ENCODE results near the gene ACBD4. TPM values are rescaled to one million over a fixed set of nuclear protein-coding genes. Genes with fewer than 3 reads are reported as not detected.

The ACBD4 gene
- polyA plus RNA-seq, 6 donors from 2014 or later, result 15.4 to 27.1 (median 20.4) TPM

- Mint-ChIP-seq H3K4me3 (peak overlapping the region in 5 of 8 donors; percentile 4 to 54 (median 30)), H3K27ac (no peak overlapping the region), H3K36me3 (peaks cover 0 to 5% of the 10 kb centered on the region in 2 donors), H3K27me3 (no peaks in the 10 kb centered on the region), H3K4me1 (peaks cover 15 to 39% (median 19%) of the 10 kb centered on the region in 3 donors), H3K9me3 (no peaks in the 10 kb centered on the region)
- DNase-seq (no peak), ATAC-seq (ENCODE audit: low read depth in 2 of 2) (no peak)
These were observed 4.0 kb downstream of the ACBD4 start for GRCh38 chr17:45139533-45139920.

- DNase-seq (no peak), ATAC-seq (ENCODE audit: low read depth in 2 of 2) (no peak)
- Mint-ChIP-seq H3K36me3 (peaks cover 0 to 11% of the 10 kb centered on the region in 2 donors), H3K4me1 (peaks cover 28 to 46% (median 46%) of the 10 kb centered on the region in 3 donors), H3K27ac (peak overlapping the region in 5 of 6 donors; percentile 44 to 93 (median 89)), H3K9me3 (peaks cover 0 to 7% (median 0%) of the 10 kb centered on the region in 7 donors), H3K27me3 (no peaks in the 10 kb centered on the region), H3K4me3 (peak overlapping the region; percentile 82 to 99 (median 90))
These were observed 7.7 kb downstream of the ACBD4 start for GRCh38 chr17:45143094-45143670.

- peak; percentile 14 to 16 for ATAC-seq (ENCODE audit: low read depth in 2 of 2)
These were observed 8.3 kb downstream of the ACBD4 start for GRCh38 chr17:45143767-45144198.

GRCh38 chr17:45144199-45145034 lies 8.9 kb downstream of the ACBD4 start:
- peaks cover 0 to 11% of the 10 kb centered on the region in 2 donors for H3K36me3 Mint-ChIP-seq
- peaks cover 0 to 9% (median 0%) of the 10 kb centered on the region in 7 donors for H3K9me3 Mint-ChIP-seq
- H3K4me1 Mint-ChIP-seq, result peaks cover 38 to 58% (median 54%) of the 10 kb centered on the region in 3 donors
- H3K27me3 Mint-ChIP-seq, result no peaks in the 10 kb centered on the region
- no peak for ATAC-seq (ENCODE audit: low read depth in 2 of 2)
- peak overlapping the region in 5 of 6 donors; percentile 69 to 91 (median 89) for H3K27ac Mint-ChIP-seq
- DNase-seq, result no peak
- H3K4me3 Mint-ChIP-seq, result peak overlapping the region; percentile 82 to 100 (median 96)

More at GRCh38 chr17:45143767-45144198, 8.3 kb downstream of the ACBD4 start:
- Mint-ChIP-seq H3K36me3 (peaks cover 0 to 11% of the 10 kb centered on the region in 2 donors), H3K9me3 (peaks cover 0 to 9% (median 0%) of the 10 kb centered on the region in 7 donors), H3K27me3 (no peaks in the 10 kb centered on the region), H3K4me3 (peak overlapping the region; percentile 82 to 99 (median 90)), H3K27ac (peak overlapping the region; percentile 44 to 93 (median 89)), H3K4me1 (peaks cover 33 to 52% (median 49%) of the 10 kb centered on the region in 3 donors)
- DNase-seq, result peak; percentile 60

GRCh38 chr17:45145035-45145389 lies 9.5 kb downstream of the ACBD4 start:
- DNase-seq (no peak), ATAC-seq (ENCODE audit: low read depth in 2 of 2) (no peak)
- Mint-ChIP-seq H3K4me3 (peak overlapping the region; percentile 41 to 100 (median 92)), H3K9me3 (peaks cover 0 to 9% (median 0%) of the 10 kb centered on the region in 7 donors), H3K27me3 (no peaks in the 10 kb centered on the region), H3K4me1 (peaks cover 44 to 64% (median 59%) of the 10 kb centered on the region in 3 donors), H3K36me3 (peaks cover 0 to 11% of the 10 kb centered on the region in 2 donors), H3K27ac (peak overlapping the region in 3 of 6 donors; percentile 15 to 76 (median 69))

GRCh38 chr17:45146166-45146565 lies 10.7 kb downstream of the ACBD4 start:
- no peak for ATAC-seq (ENCODE audit: low read depth in 2 of 2)
- DNase-seq, result no peak
- Mint-ChIP-seq H3K27ac (peak overlapping the region in 3 of 6 donors; percentile 57 to 100 (median 60)), H3K9me3 (peaks cover 0 to 9% (median 0%) of the 10 kb centered on the region in 7 donors), H3K4me3 (peak overlapping the region; percentile 21 to 100 (median 98)), H3K27me3 (no peaks in the 10 kb centered on the region), H3K4me1 (peaks cover 45 to 71% (median 64%) of the 10 kb centered on the region in 3 donors), H3K36me3 (peaks cover 0 to 7% of the 10 kb centered on the region in 2 donors)

- peaks cover 0 to 6% of the 10 kb centered on the region in 2 donors for H3K36me3 Mint-ChIP-seq
- peak overlapping the region; percentile 96 to 100 (median 98) for H3K4me3 Mint-ChIP-seq
- H3K27me3 Mint-ChIP-seq, result no peaks in the 10 kb centered on the region
- H3K27ac Mint-ChIP-seq, result peak overlapping the region in 5 of 6 donors; percentile 90 to 100 (median 99)
- H3K4me1 Mint-ChIP-seq, result peaks cover 46 to 75% (median 68%) of the 10 kb centered on the region in 3 donors
- DNase-seq, result no peak
- no peak for ATAC-seq (ENCODE audit: low read depth in 2 of 2)
- peaks cover 0 to 9% (median 0%) of the 10 kb centered on the region in 7 donors for H3K9me3 Mint-ChIP-seq
These were observed 11.1 kb downstream of the ACBD4 start for GRCh38 chr17:45146592-45146889.

- H3K4me1 Mint-ChIP-seq, result peaks cover 49 to 78% (median 73%) of the 10 kb centered on the region in 3 donors
- H3K4me3 Mint-ChIP-seq, result peak overlapping the region; percentile 96 to 100 (median 98)
- DNase-seq (no peak), ATAC-seq (ENCODE audit: low read depth in 2 of 2) (peak; percentile 7 to 10)
- H3K27ac Mint-ChIP-seq, result peak overlapping the region; percentile 99 to 100 (median 100)
- no peaks in the 10 kb centered on the region for H3K27me3 Mint-ChIP-seq
- H3K9me3 Mint-ChIP-seq, result peaks cover 0 to 9% (median 0%) of the 10 kb centered on the region in 7 donors
- H3K36me3 Mint-ChIP-seq, result peaks cover 0 to 6% of the 10 kb centered on the region in 2 donors
These were observed 11.5 kb downstream of the ACBD4 start for GRCh38 chr17:45146890-45147580.

- H3K4me1 Mint-ChIP-seq, result peaks cover 49 to 78% (median 71%) of the 10 kb centered on the region in 3 donors
- H3K36me3 Mint-ChIP-seq, result peaks cover 0 to 6% of the 10 kb centered on the region in 2 donors
- ATAC-seq (ENCODE audit: low read depth in 2 of 2) (peak; percentile 38 to 42), DNase-seq (peak; percentile 83)
- H3K27me3 Mint-ChIP-seq, result no peaks in the 10 kb centered on the region
- peak overlapping the region; percentile 99 to 100 (median 100) for H3K27ac Mint-ChIP-seq
- peaks cover 0 to 9% (median 0%) of the 10 kb centered on the region in 7 donors for H3K9me3 Mint-ChIP-seq
- peak overlapping the region; percentile 96 to 100 (median 98) for H3K4me3 Mint-ChIP-seq
These were observed 12.2 kb downstream of the ACBD4 start for GRCh38 chr17:45147581-45148182.

- Mint-ChIP-seq H3K9me3 (peaks cover 0 to 9% (median 0%) of the 10 kb centered on the region in 7 donors), H3K4me1 (peaks cover 46 to 72% (median 66%) of the 10 kb centered on the region in 3 donors), H3K36me3 (peaks cover 0 to 6% of the 10 kb centered on the region in 2 donors), H3K4me3 (peak within 1 kb of the TSS; percentile 96 to 100 (median 98)), H3K27ac (peak within 1 kb of the TSS; percentile 99 to 100 (median 100)), H3K27me3 (no peaks in the 10 kb centered on the region)
- ATAC-seq (ENCODE audit: low read depth in 2 of 2) (peak; percentile 76 to 77), DNase-seq (peak; percentile 99)
These were observed 12.9 kb downstream of the ACBD4 start, which contains the start of gene HEXIM1 for GRCh38 chr17:45148183-45149036. Gene HEXIM1 (plus strand): TSS chr17:45148475. CDS start chr17:45149191, 716 bp downstream.

GRCh38 chr17:45149037-45149668 lies 13.7 kb downstream of the ACBD4 start:
- peak; percentile 71 for DNase-seq

More at GRCh38 chr17:45149037-45149668, 13.7 kb downstream of the ACBD4 start:
- H3K9me3 Mint-ChIP-seq, result peaks cover 0 to 9% (median 0%) of the 10 kb centered on the region in 7 donors
- peak overlapping the region; percentile 92 to 100 (median 100) for H3K27ac Mint-ChIP-seq
- H3K36me3 Mint-ChIP-seq, result peaks cover 0 to 6% of the 10 kb centered on the region in 2 donors
- H3K4me3 Mint-ChIP-seq, result peak overlapping the region; percentile 96 to 100 (median 98)
- H3K27me3 Mint-ChIP-seq, result no peaks in the 10 kb centered on the region
- peak; percentile 20 to 26 for ATAC-seq (ENCODE audit: low read depth in 2 of 2)
- peaks cover 42 to 66% (median 61%) of the 10 kb centered on the region in 3 donors for H3K4me1 Mint-ChIP-seq
